Hepatocyte (in vitro differentiated cells): ENCODE results near the gene ZNF680. TPM values are rescaled to one million over a fixed set of nuclear protein-coding genes. Genes with fewer than 3 reads are reported as not detected.

Source experiments
- DNase-seq: peaks from one replicate; pipeline ENCODE4 v3.0.0-alpha.2; 2016; ENCODE audit warnings: low spot score
- H2AFZ ChIP-seq: fragments of 200-600 bp; sonication (generic); 2 replicates; pipeline ENCODE4 v1.6.0; 2016; ENCODE audit warnings: antibody characterized with exemption, mild to moderate bottlenecking
- H3K27ac ChIP-seq: fragments of 200-600 bp; sonication (generic); 2 replicates; pipeline ENCODE4 v1.5.1; 2016; ENCODE audit warnings: mild to moderate bottlenecking
- H3K27me3 ChIP-seq: fragments of 200-600 bp; sonication (generic); 2 replicates; pipeline ENCODE4 v1.6.1; 2016
- H3K36me3 ChIP-seq: fragments of 200-600 bp; sonication (generic); replicated peaks from 2 replicates; pipeline ENCODE4 v1.5.1; 2016; ENCODE audit warnings: low read depth; ENCODE audit not compliant: insufficient read depth
- H3K4me1 ChIP-seq: fragments of 200-600 bp; sonication (generic); 2 replicates; pipeline ENCODE4 v1.5.1; 2016; ENCODE audit warnings: mild to moderate bottlenecking, moderate library complexity; ENCODE audit not compliant: insufficient read depth
- H3K4me2 ChIP-seq: fragments of 200-600 bp; sonication (generic); 2 replicates; pipeline ENCODE4 v1.6.0; 2016
- H3K4me3 ChIP-seq: fragments of 200-600 bp; sonication (generic); 2 replicates; pipeline ENCODE4 v1.5.1; 2016; ENCODE audit warnings: mild to moderate bottlenecking
- H3K79me2 ChIP-seq: fragments of 200-600 bp; sonication (generic); 2 replicates; pipeline ENCODE4 v1.6.0; 2017; ENCODE audit warnings: mild to moderate bottlenecking
- H3K9me2 ChIP-seq: fragments of 200-600 bp; sonication (generic); replicated peaks from 2 replicates; pipeline ENCODE4 v1.6.0; 2017; ENCODE audit warnings: mild to moderate bottlenecking; ENCODE audit not compliant: insufficient read depth
- H3K9me3 ChIP-seq: fragments of 200-600 bp; sonication (generic); 2 replicates; pipeline ENCODE4 v1.5.1; 2016; ENCODE audit warnings: low read depth, mild to moderate bottlenecking
- H4K20me1 ChIP-seq: fragments of 200-600 bp; sonication (generic); 2 replicates; pipeline ENCODE4 v1.6.0; 2016; ENCODE audit warnings: mild to moderate bottlenecking; ENCODE audit not compliant: insufficient read depth, poor library complexity, severe bottlenecking
- EZH2 ChIP-seq: fragments of 200-600 bp; sonication (generic); IDR thresholded peaks from 2 replicates; pipeline ENCODE4 v1.6.1; 2016; ENCODE audit warnings: antibody characterized with exemption, mild to moderate bottlenecking, borderline replicate concordance
- EZH2phosphoT487 ChIP-seq: fragments of 200-600 bp; sonication (generic); IDR thresholded peaks from one replicate; pipeline ENCODE4 v1.6.1; 2018; ENCODE audit warnings: antibody characterized with exemption, mild to moderate bottlenecking, low read depth, moderate library complexity; ENCODE audit not compliant: unreplicated experiment, severe bottlenecking
- WGBS: methylation state at CpG from one replicate; pipeline ENCODE4 v1.1.6; 2016; ENCODE audit warnings: low lambda C conversion rate; ENCODE audit errors: missing lambda C conversion rate; 5-methylcytosine and 5-hydroxymethylcytosine counted together
- polyA plus RNA-seq: library from polyadenylated mRNA; unstranded; fragments of >200 nt; fragmentation: Nextera tagmentation; extraction: Ambion mirVana; gene quantifications from 2 replicates; pipeline ENCODE4 v1.2.1, GENCODE V29; 2016
- total RNA-seq: library from RNA; depleted of rRNA; stranded (reverse); fragments of >200 nt; gene quantifications from 2 replicates; pipeline ENCODE4 v1.2.3, GENCODE V29; 2014
- TF ChIP-seq, protein P1 (sequence below): fragments of 200-600 bp; sonication (generic); IDR thresholded peaks from 2 replicates; pipeline ENCODE4 v1.5.1; 2016; ENCODE audit warnings: antibody characterized with exemption, mild to moderate bottlenecking; ENCODE audit not compliant: poor library complexity

The ZNF680 gene
- total and polyA plus RNA-seq, 2 experiments from 2014 or later: not detected

DNA sequence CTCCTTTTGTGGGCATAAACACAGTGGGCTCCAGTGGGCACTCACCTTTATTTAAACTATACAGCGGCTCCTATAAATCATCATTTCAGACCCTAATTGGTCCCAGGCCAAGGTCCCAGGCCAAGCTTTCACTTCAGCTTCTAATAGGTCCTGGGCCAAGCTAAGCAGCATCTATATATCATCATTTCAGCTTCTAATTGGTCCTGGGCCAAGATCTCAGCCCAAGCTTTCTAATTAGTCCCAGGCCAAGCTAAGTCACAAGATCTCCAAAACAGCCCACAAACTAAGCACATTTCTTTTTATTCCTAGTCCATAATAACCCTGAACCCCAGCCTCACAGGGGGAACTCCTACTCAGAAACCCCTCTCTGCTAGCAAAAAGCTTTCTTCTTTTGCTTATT, 47.1 kb downstream of the ZNF680 start:
- no peaks in the 10 kb centered on the region for H3K36me3 ChIP-seq
- no peaks in the 10 kb centered on the region for H3K27me3 ChIP-seq
- no peak overlapping the region for H3K4me2 ChIP-seq
- no peak overlapping the region for H3K4me3 ChIP-seq
- H3K27ac ChIP-seq: no peak overlapping the region
- no peaks in the 10 kb centered on the region for H3K79me2 ChIP-seq
- H3K4me1 ChIP-seq: no peaks in the 10 kb centered on the region
- no peak for DNase-seq
- TF ChIP-seq, protein P1, sequence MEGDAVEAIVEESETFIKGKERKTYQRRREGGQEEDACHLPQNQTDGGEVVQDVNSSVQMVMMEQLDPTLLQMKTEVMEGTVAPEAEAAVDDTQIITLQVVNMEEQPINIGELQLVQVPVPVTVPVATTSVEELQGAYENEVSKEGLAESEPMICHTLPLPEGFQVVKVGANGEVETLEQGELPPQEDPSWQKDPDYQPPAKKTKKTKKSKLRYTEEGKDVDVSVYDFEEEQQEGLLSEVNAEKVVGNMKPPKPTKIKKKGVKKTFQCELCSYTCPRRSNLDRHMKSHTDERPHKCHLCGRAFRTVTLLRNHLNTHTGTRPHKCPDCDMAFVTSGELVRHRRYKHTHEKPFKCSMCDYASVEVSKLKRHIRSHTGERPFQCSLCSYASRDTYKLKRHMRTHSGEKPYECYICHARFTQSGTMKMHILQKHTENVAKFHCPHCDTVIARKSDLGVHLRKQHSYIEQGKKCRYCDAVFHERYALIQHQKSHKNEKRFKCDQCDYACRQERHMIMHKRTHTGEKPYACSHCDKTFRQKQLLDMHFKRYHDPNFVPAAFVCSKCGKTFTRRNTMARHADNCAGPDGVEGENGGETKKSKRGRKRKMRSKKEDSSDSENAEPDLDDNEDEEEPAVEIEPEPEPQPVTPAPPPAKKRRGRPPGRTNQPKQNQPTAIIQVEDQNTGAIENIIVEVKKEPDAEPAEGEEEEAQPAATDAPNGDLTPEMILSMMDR: no peak
- no peak for TF ChIP-seq EZH2
- TF ChIP-seq EZH2phosphoT487: no peak
- no peaks in the 10 kb centered on the region for H3K9me2 ChIP-seq
- WGBS: 71% methylated on average over 1 of the region's 1 CpG
- H4K20me1 ChIP-seq: no peaks in the 10 kb centered on the region
- H3K9me3 ChIP-seq: peaks cover 7% of the 10 kb centered on the region
- no peak overlapping the region for H2AFZ ChIP-seq

DNA sequence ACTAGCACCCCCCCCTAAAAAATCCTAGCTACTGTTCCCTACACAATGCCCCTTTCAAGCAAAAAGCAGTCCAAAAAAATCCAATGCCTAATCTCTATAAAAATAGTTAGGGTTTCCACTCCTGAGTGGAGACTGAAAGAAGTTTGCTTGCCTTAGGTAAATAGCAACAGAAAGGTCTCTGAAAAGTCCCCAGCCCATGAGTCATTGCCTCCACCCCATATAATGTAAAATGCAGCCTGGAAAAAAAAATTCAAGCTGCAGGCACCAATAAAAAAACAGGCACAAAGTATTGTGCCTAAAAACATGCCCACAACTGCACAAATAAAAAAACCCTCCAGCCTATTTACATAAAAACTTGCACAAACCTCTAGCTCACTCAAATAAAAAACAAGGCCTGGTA, 47.5 kb downstream of the ZNF680 start:
- Histone ChIP-seq H3K36me3 (no peaks in the 10 kb centered on the region), H4K20me1 (no peaks in the 10 kb centered on the region), H3K27ac (no peak overlapping the region), H3K4me1 (no peaks in the 10 kb centered on the region), H3K4me2 (no peak overlapping the region), H3K4me3 (no peak overlapping the region), H3K27me3 (no peaks in the 10 kb centered on the region), H3K9me2 (no peaks in the 10 kb centered on the region), H2AFZ (no peak overlapping the region), H3K9me3 (peaks cover 7% of the 10 kb centered on the region), H3K79me2 (no peaks in the 10 kb centered on the region)
- TF ChIP-seq EZH2 (no peak), EZH2phosphoT487 (no peak)
- TF ChIP-seq, protein P1: no peak
- no peak for DNase-seq

DNA sequence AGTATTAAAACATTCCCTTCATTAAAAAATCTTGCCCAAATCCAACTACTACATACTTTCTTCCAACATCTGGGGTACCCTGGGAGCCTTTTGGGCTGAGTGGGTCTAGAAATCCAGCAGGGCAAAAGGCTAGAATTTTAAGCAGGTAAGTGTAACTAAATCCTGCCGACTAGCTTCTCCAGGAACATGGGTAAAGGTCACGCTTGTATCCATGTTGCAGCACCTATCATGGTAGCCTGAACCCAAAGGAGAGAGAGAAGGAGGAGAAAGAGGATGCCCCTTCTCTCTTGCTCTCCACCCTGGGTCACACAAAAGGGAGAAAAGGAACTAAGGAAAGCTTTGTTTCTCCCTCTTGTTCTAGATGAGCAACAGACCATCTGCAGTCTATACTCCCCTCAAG, 53.3 kb downstream of the ZNF680 start:
- Histone ChIP-seq H3K4me3 (no peak overlapping the region), H3K9me3 (no peaks in the 10 kb centered on the region), H3K27me3 (no peaks in the 10 kb centered on the region), H4K20me1 (no peaks in the 10 kb centered on the region), H3K4me1 (no peaks in the 10 kb centered on the region), H3K9me2 (no peaks in the 10 kb centered on the region), H3K27ac (no peak overlapping the region), H3K79me2 (no peaks in the 10 kb centered on the region), H3K4me2 (no peak overlapping the region), H3K36me3 (no peaks in the 10 kb centered on the region), H2AFZ (no peak overlapping the region)
- no peak for TF ChIP-seq EZH2
- TF ChIP-seq, protein P1: no peak
- TF ChIP-seq EZH2phosphoT487: no peak
- DNase-seq: no peak
- WGBS: 78% methylated on average over 2 of the region's 2 CpGs

DNA sequence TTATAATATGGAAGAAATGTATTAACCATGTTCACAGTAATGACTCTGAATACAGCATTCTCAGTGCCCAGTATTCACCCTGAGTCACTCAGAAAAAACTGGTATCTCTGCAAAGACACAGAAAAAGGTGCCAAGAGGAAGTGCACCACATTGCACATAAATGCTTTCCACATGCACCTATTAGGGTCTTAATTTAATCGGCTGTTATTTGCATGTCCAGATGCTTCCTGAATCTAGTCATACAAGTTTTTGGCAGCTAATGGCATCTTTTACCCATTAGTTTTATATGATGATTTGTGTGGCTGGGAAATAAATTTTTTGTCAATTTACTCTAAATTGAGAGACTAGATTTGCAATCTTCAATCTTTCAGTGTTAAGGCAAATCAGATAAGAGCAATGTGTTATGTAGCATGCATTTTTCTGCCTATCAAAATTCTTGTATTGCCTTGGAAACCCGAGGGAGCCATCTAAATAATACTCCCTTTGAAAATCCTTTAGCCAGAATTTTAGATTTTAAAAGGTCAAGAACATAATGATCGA, 58.2 kb downstream of the ZNF680 start:
- no peak overlapping the region for H2AFZ ChIP-seq
- H3K9me3 ChIP-seq: no peaks in the 10 kb centered on the region
- no peak overlapping the region for H3K4me2 ChIP-seq
- WGBS: 58% methylated on average over 3 of the region's 3 CpGs
- no peak overlapping the region for H3K27ac ChIP-seq
- H3K4me3 ChIP-seq: no peak overlapping the region
- no peaks in the 10 kb centered on the region for H3K9me2 ChIP-seq
- no peaks in the 10 kb centered on the region for H3K27me3 ChIP-seq
- no peaks in the 10 kb centered on the region for H3K36me3 ChIP-seq
- TF ChIP-seq EZH2phosphoT487: no peak
- TF ChIP-seq, protein P1: no peak
- H3K4me1 ChIP-seq: no peaks in the 10 kb centered on the region
- H4K20me1 ChIP-seq: no peaks in the 10 kb centered on the region
- no peaks in the 10 kb centered on the region for H3K79me2 ChIP-seq
- no peak for DNase-seq
